H1 (cell line): Measurements from ENCODE around the gene SRCIN1. TPM values are rescaled to one million over a fixed set of nuclear protein-coding genes. Genes with fewer than 3 reads are reported as not detected.

ENCODE experiments used
- CTCF ChIA-PET: fragments of 300-600 bp; sonication (Branson Sonifier 250); formaldehyde crosslinking; loops from one replicate; lab custom pipeline; 2021; ENCODE audit not compliant: partially characterized antibody; lab: Charles Lee
- POLR2A ChIA-PET: fragments of 300-600 bp; sonication (Branson Sonifier 250); formaldehyde crosslinking; loops from one replicate; lab custom pipeline; 2021; ENCODE audit warnings: inconsistent platforms; ENCODE audit not compliant: partially characterized antibody; lab: Charles Lee
- DNase-seq, 2 experiments: peaks; one replicate each; pipeline versions ENCODE4 v3.0.0 to v3.0.0-alpha.2; 2010 to 2022; ENCODE audit warnings: low spot score in 2 of 2, low read depth in 1 of 2, mixed read lengths in 1 of 2
- FAIRE-seq: peaks from 2 replicates; lab custom pipeline; 2011; peaks lifted over from hg19 to GRCh38; lab: Jason Lieb, UNC
- H2AFZ ChIP-seq: 2 replicates; pipeline ENCODE4 v1.8.1; 2012; ENCODE audit warnings: low read length, inconsistent platforms
- H2AK5ac ChIP-seq: 2 replicates; pipeline ENCODE4 v1.6.1; 2013; ENCODE audit warnings: low read depth, low read length
- H2BK120ac ChIP-seq: replicated peaks from 2 replicates; pipeline ENCODE3; 2013; ENCODE audit warnings: low read depth, low read length, inconsistent platforms
- H2BK12ac ChIP-seq: 2 replicates; pipeline ENCODE4 v1.6.1; 2013; ENCODE audit warnings: low read depth, low read length
- H2BK15ac ChIP-seq: 2 replicates; pipeline ENCODE4 v1.6.1; 2013; ENCODE audit warnings: low read length
- H2BK20ac ChIP-seq: 2 replicates; pipeline ENCODE4 v1.6.1; 2013; ENCODE audit warnings: low read length
- H2BK5ac ChIP-seq: 2 replicates; pipeline ENCODE4 v1.6.1; 2013; ENCODE audit warnings: low read depth, low read length
- H3K14ac ChIP-seq: 2 replicates; pipeline ENCODE4 v1.6.1; 2013; ENCODE audit warnings: inconsistent platforms; ENCODE audit not compliant: insufficient read length
- H3K18ac ChIP-seq: 2 replicates; pipeline ENCODE4 v1.6.1; 2013; ENCODE audit warnings: low read length; ENCODE audit errors: extremely low read depth
- H3K23ac ChIP-seq: 2 replicates; pipeline ENCODE4 v1.6.1; 2013; ENCODE audit warnings: inconsistent platforms; ENCODE audit not compliant: insufficient read length
- H3K23me2 ChIP-seq: 2 replicates; pipeline ENCODE4 v1.6.1; 2013; ENCODE audit warnings: low read depth, low read length
- H3K27ac ChIP-seq: 2 replicates; pipeline ENCODE4 v1.6.1; 2011; ENCODE audit warnings: low read depth, low read length, inconsistent platforms
- H3K27me3 ChIP-seq, 4 experiments: replicated peaks in 1 of 4; 1 replicate in 1 of 4; 2 replicates in 3 of 4; pipeline versions ENCODE4 v1.6.1 to v1.8.1; 2011 to 2013; ENCODE audit warnings: low read length in 3 of 4, mild to moderate bottlenecking in 3 of 4, inconsistent platforms in 2 of 4, mixed read lengths in 2 of 4, moderate library complexity in 1 of 4; ENCODE audit not compliant: control insufficient read depth in 3 of 4, insufficient read depth in 3 of 4; ENCODE audit errors: extremely low read depth in 1 of 4
- H3K36me3 ChIP-seq, 4 experiments: 2 replicates each; pipeline versions ENCODE4 v1.6.1 to v1.8.1; 2011 to 2013; ENCODE audit warnings: mild to moderate bottlenecking in 4 of 4, low read length in 3 of 4, moderate library complexity in 2 of 4, control low read depth in 1 of 4, inconsistent platforms in 1 of 4; ENCODE audit not compliant: insufficient read depth in 4 of 4, control insufficient read depth in 2 of 4
- H3K4ac ChIP-seq: replicated peaks from 2 replicates; pipeline ENCODE3; 2013; ENCODE audit warnings: low read length, low read depth, mixed read lengths, inconsistent platforms; ENCODE audit not compliant: insufficient read length
- H3K4me1 ChIP-seq, 4 experiments: replicated peaks in 1 of 4; 1 replicate in 1 of 4; 2 replicates in 3 of 4; pipeline versions ENCODE4 v1.6.1 to v1.8.1; 2011 to 2013; ENCODE audit warnings: low read length in 3 of 4, inconsistent platforms in 2 of 4, mixed read lengths in 1 of 4; ENCODE audit not compliant: insufficient read depth in 4 of 4, control insufficient read depth in 3 of 4
- H3K4me2 ChIP-seq, 2 experiments: 2 replicates each; pipeline versions ENCODE4 v1.6.1 to v1.8.1; 2011 to 2013; ENCODE audit warnings: low read depth in 2 of 2, low read length in 2 of 2, control low read depth in 1 of 2, inconsistent platforms in 1 of 2, mild to moderate bottlenecking in 1 of 2; ENCODE audit not compliant: insufficient read depth in 1 of 2
- H3K4me3 ChIP-seq, 4 experiments: fragments of 200-600, 300-600 bp in 1 of 4; sonication (generic), shearing (Covaris generic), sonication (Bioruptor Twin) in 1 of 4; 2 replicates each; pipeline versions ENCODE4 v1.5.1 to v1.8.1; 2011 to 2016; ENCODE audit warnings: low read length in 4 of 4, low read depth in 3 of 4, control low read depth in 2 of 4, inconsistent platforms in 2 of 4, mild to moderate bottlenecking in 2 of 4, mixed read lengths in 1 of 4, moderate library complexity in 1 of 4; ENCODE audit not compliant: insufficient read depth in 2 of 4; ENCODE audit errors: extremely low read depth in 1 of 4
- H3K56ac ChIP-seq: replicated peaks from 2 replicates; pipeline ENCODE3; 2013; ENCODE audit warnings: low read depth, mild to moderate bottlenecking, mixed read lengths, low read length, inconsistent platforms; ENCODE audit not compliant: insufficient read length
- H3K79me1 ChIP-seq: 2 replicates; pipeline ENCODE4 v1.6.1; 2013; ENCODE audit warnings: low read depth, low read length, control low read depth
- H3K79me2 ChIP-seq, 2 experiments: 2 replicates each; pipeline versions ENCODE4 v1.6.1 to v1.8.1; 2012 to 2013; ENCODE audit warnings: low read length in 2 of 2, mild to moderate bottlenecking in 2 of 2, inconsistent platforms in 1 of 2; ENCODE audit not compliant: insufficient read depth in 2 of 2, control insufficient read depth in 1 of 2
- H3K9ac ChIP-seq, 4 experiments: replicated peaks in 1 of 4; 1 replicate in 1 of 4; 2 replicates in 3 of 4; pipeline versions ENCODE4 v1.6.1 to v1.8.1; 2011 to 2013; ENCODE audit warnings: low read depth in 3 of 4, low read length in 3 of 4, control low read depth in 2 of 4, mild to moderate bottlenecking in 2 of 4, moderate library complexity in 2 of 4, inconsistent platforms in 1 of 4; ENCODE audit errors: extremely low read depth in 1 of 4
- H3K9me3 ChIP-seq, 2 experiments: 2 replicates each; pipeline versions ENCODE4 v1.6.1 to v1.8.1; 2012 to 2013; ENCODE audit warnings: mild to moderate bottlenecking in 2 of 2, moderate library complexity in 2 of 2, control low read depth in 1 of 2, inconsistent platforms in 1 of 2, low read depth in 1 of 2, low read length in 1 of 2, mixed read lengths in 1 of 2; ENCODE audit not compliant: insufficient read depth in 2 of 2
- H4K20me1 ChIP-seq, 2 experiments: replicated peaks in 1 of 2; 2 replicates each; pipeline versions ENCODE3 to v1.8.1; 2011 to 2013; ENCODE audit warnings: inconsistent platforms in 2 of 2, low read length in 2 of 2, mild to moderate bottlenecking in 1 of 2; ENCODE audit not compliant: insufficient read depth in 2 of 2, control insufficient read depth in 1 of 2
- H4K5ac ChIP-seq: 2 replicates; pipeline ENCODE4 v1.6.1; 2013; ENCODE audit warnings: low read length, low read depth, mixed read lengths, inconsistent platforms; ENCODE audit not compliant: insufficient read length
- H4K8ac ChIP-seq: 2 replicates; pipeline ENCODE4 v1.8.0; 2013; ENCODE audit warnings: mild to moderate bottlenecking, moderate library complexity, low read length, inconsistent platforms; ENCODE audit not compliant: insufficient read depth; ENCODE audit errors: extremely low read depth
- H4K91ac ChIP-seq: replicated peaks from 2 replicates; pipeline ENCODE3; 2013; ENCODE audit warnings: low read length, mixed read lengths, inconsistent platforms; ENCODE audit not compliant: insufficient read length
- BCL11A ChIP-seq, 2 experiments: IDR thresholded peaks; one replicate each; pipeline ENCODE4 v1.6.1; 2011; ENCODE audit warnings: low read depth in 2 of 2, low read length in 2 of 2, mild to moderate bottlenecking in 2 of 2
- CBX8 ChIP-seq: fragments of 300-800, 300-1000 bp; sonication (generic); IDR thresholded peaks from 2 replicates; pipeline ENCODE4 v1.7.1; 2016; ENCODE audit warnings: low read depth, low read length, borderline replicate concordance
- CHD1 ChIP-seq: IDR thresholded peaks from 2 replicates; pipeline ENCODE4 v1.6.1; 2012; ENCODE audit warnings: low read depth, low read length, improper control_type of control experiment
- CHD2 ChIP-seq: IDR thresholded peaks from 2 replicates; pipeline ENCODE4 v1.6.1; 2012; ENCODE audit warnings: low read length, improper control_type of control experiment
- CTBP2 ChIP-seq: IDR thresholded peaks from 2 replicates; pipeline ENCODE4 v1.7.0; 2011; ENCODE audit warnings: borderline replicate concordance, mild to moderate bottlenecking, moderate library complexity, mixed read lengths, low read length; ENCODE audit not compliant: insufficient read depth, insufficient read length
- HDAC6 ChIP-seq: IDR thresholded peaks from one replicate; pipeline ENCODE4 v1.7.1; 2012; ENCODE audit warnings: low read depth, mild to moderate bottlenecking, inconsistent platforms, low read length, moderate library complexity
- KDM5A ChIP-seq: fragments of 200-600 bp; IDR thresholded peaks from 2 replicates; pipeline ENCODE4 v1.7.1; 2012; ENCODE audit warnings: mild to moderate bottlenecking, low read length, inconsistent platforms, mixed read lengths
- POLR2A ChIP-seq, 2 experiments: IDR thresholded peaks; 1 replicate in 1 of 2; 2 replicates in 1 of 2; pipeline ENCODE4 v1.6.1; 2011; ENCODE audit warnings: low read depth in 2 of 2, low read length in 2 of 2, mild to moderate bottlenecking in 2 of 2; ENCODE audit errors: control extremely low read depth in 1 of 2
- POLR2AphosphoS5 ChIP-seq: IDR thresholded peaks from 2 replicates; pipeline ENCODE4 v1.6.1; 2011; ENCODE audit warnings: low read depth, low read length
- RXRA ChIP-seq: IDR thresholded peaks from 2 replicates; pipeline ENCODE4 v1.6.1; 2011; ENCODE audit warnings: low read depth, mild to moderate bottlenecking, low read length, moderate library complexity; ENCODE audit not compliant: insufficient read depth
- SIRT6 ChIP-seq: IDR thresholded peaks from one replicate; pipeline ENCODE4 v1.7.1; 2012; ENCODE audit warnings: low read length, inconsistent platforms
- SP2 ChIP-seq: IDR thresholded peaks from 2 replicates; pipeline ENCODE4 v1.6.1; 2012; ENCODE audit warnings: mild to moderate bottlenecking, low read length, inconsistent platforms
- WGBS, 2 experiments: shearing (Covaris generic) in 1 of 2; methylation state at CpG; one replicate each; pipeline versions ENCODE4 v1.1.6 to v1.1.7; 2013 to 2015; ENCODE audit warnings: low lambda C conversion rate in 2 of 2, mixed read lengths in 2 of 2, inconsistent platforms in 1 of 2, low coverage in 1 of 2, missing lambda C conversion rate in 1 of 2; ENCODE audit not compliant: insufficient replicate concordance in 2 of 2, insufficient coverage in 1 of 2, insufficient read length in 1 of 2; ENCODE audit errors: extremely low coverage in 1 of 2, missing lambda C conversion rate in 1 of 2; 5-methylcytosine and 5-hydroxymethylcytosine counted together
- polyA plus RNA-seq, 7 experiments: library from polyadenylated mRNA; depleted of rRNA in 3 of 7; stranded (reverse) in 5 of 7; unstranded in 2 of 7; fragments of >200 nt in 5 of 7; fragments of 200-250 nt in 2 of 7; gene quantifications; 1 replicate in 5 of 7; 2 replicates in 1 of 7; 4 replicates in 1 of 7; pipeline versions ENCODE4 v1.2.1 to v1.2.3, GENCODE V29; 2011 to 2013; ENCODE audit warnings: missing spikeins in 2 of 7, mixed read lengths in 2 of 7
- total RNA-seq: library from RNA; stranded (reverse); fragmentation: NEBNext Ultra II Directional; extraction: Animal tissue kit (Norgen Biotek cat#: 25700); gene quantifications from 2 replicates; pipeline ENCODE4 v1.2.1, GENCODE V29; 2021
- TF ChIP-seq, protein P1 (sequence below): IDR thresholded peaks from 2 replicates; pipeline ENCODE4 v1.6.1; 2011; ENCODE audit warnings: low read depth, mild to moderate bottlenecking, low read length; ENCODE audit not compliant: insufficient read depth

SRCIN1 gene
- total and polyA plus RNA-seq, 2 of the 8 experiments (the other 6 are each of a cell fraction or from before 2014, with no cell fraction given) = 2.8 to 3.8 TPM

DNA sequence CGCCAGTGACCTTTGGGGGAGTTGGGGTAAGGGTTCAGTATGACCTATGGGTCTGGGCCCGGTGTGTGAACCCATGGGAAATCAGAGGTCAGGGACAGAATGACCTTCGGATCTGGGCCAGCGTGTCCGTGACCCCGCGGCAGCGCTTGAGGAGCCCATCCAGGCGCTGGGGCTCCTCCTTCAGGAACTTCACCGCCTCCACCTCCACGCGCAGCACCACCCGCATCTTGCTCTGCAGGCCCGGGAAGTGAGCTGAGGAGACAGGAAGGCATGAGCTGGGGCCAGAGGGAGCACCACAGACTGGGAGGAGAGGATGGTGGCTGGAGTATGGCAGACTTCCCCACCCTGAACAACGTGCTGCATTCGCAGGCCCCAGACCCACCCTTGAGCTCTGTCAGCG lies 53.4 kb downstream of the SRCIN1 start:
- no peak overlapping the region for H3K9ac ChIP-seq
- H2BK20ac ChIP-seq = no peak overlapping the region
- H4K91ac ChIP-seq = no peak overlapping the region
- H3K4me1 ChIP-seq = peaks cover 0 to 2% (median 0%) of the 10 kb centered on the region in 4 experiments; a peak in 3 of 7 replicates
- H3K36me3 ChIP-seq = no peaks in the 10 kb centered on the region
- no peak for FAIRE-seq
- H3K23ac ChIP-seq = no peak overlapping the region
- no peak overlapping the region for H3K14ac ChIP-seq
- no peak overlapping the region for H3K27ac ChIP-seq
- no peaks in the 10 kb centered on the region for H3K79me1 ChIP-seq
- no peaks in the 10 kb centered on the region for H3K9me3 ChIP-seq
- CTCF ChIA-PET = interaction anchor here (0.6 to 38.1 kb wide), 10 partner anchors 8 to 183 kb away, joined by 3 to 914 read pairs (median 12); partner anchors contain the start of gene SRCIN1
- no peak overlapping the region for H2BK15ac ChIP-seq
- no peak overlapping the region for H3K18ac ChIP-seq
- no peak for DNase-seq
- no peak overlapping the region for H3K4me2 ChIP-seq
- no peak overlapping the region for H2AK5ac ChIP-seq
- no peak overlapping the region for H2BK5ac ChIP-seq
- no peak overlapping the region for H2BK120ac ChIP-seq
- H3K79me2 ChIP-seq = no peaks in the 10 kb centered on the region
- H2AFZ ChIP-seq = no peak overlapping the region
- H3K4ac ChIP-seq = no peak overlapping the region
- WGBS, 2 experiments = 93% methylated on average over 13 of the region's 17 CpGs; no CpG with 5 or more reads in 1 of the 2 experiments
- peaks cover 0 to 4% (median 3%) of the 10 kb centered on the region in 4 experiments; a peak in 4 of 7 replicates for H3K27me3 ChIP-seq
- H3K56ac ChIP-seq = no peak overlapping the region
- no peaks in the 10 kb centered on the region for H4K20me1 ChIP-seq
- POLR2A ChIA-PET = interaction anchor here (2.0 to 2.3 kb wide), 2 partner anchors 11 to 114 kb away, joined by 5 read pairs; no protein-coding TSS in a partner anchor
- no peak overlapping the region for H4K8ac ChIP-seq
- no peak overlapping the region for H2BK12ac ChIP-seq
- no peak overlapping the region for H4K5ac ChIP-seq
- no peaks in the 10 kb centered on the region for H3K23me2 ChIP-seq
- H3K4me3 ChIP-seq = no peak overlapping the region
- TF ChIP-seq SIRT6 (no peak), CHD2 (no peak), CHD1 (no peak), SP2 (no peak), POLR2A (IDR thresholded peaks at IDR 0.05; ENCODE audit: control extremely low read depth in 1 of 2, low read depth in 2 of 2, low read length in 2 of 2) (no peak), KDM5A (no peak), POLR2AphosphoS5 (no peak), BCL11A (IDR thresholded peaks at IDR 0.05; ENCODE audit: low read depth in 2 of 2, low read length in 2 of 2) (no peak), HDAC6 (no peak), CTBP2 (no peak), RXRA (no peak), CBX8 (no peak)
- TF ChIP-seq, protein P1, sequence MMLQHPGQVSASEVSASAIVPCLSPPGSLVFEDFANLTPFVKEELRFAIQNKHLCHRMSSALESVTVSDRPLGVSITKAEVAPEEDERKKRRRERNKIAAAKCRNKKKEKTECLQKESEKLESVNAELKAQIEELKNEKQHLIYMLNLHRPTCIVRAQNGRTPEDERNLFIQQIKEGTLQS = no peak
